CD14-positive monocyte (primary cell): ENCODE data around the gene BMI1. TPM values are rescaled to one million over a fixed set of nuclear protein-coding genes. Genes with fewer than 3 reads are reported as not detected.

Source experiments
- DNase-seq, 3 donors: peaks; one replicate each; pipeline ENCODE4 v3.0.0-alpha.2; 2011 to 2022
- H2AFZ ChIP-seq: 2 replicates; pipeline ENCODE4 v1.6.0; 2012; ENCODE audit warnings: mild to moderate bottlenecking, low read depth, low read length, inconsistent platforms; ENCODE audit not compliant: insufficient read depth, poor library complexity, severe bottlenecking
- H3K27ac ChIP-seq, 2 donors: 1 replicate in 1 of 2; 2 replicates in 1 of 2; pipeline ENCODE4 v1.5.1; 2012 to 2013; ENCODE audit warnings: low read length in 2 of 2, control low read depth in 1 of 2, inconsistent platforms in 1 of 2, low read depth in 1 of 2, mild to moderate bottlenecking in 1 of 2
- H3K27me3 ChIP-seq, 2 donors: one replicate each; pipeline versions ENCODE4 v1.6.0 to v1.6.1; 2011 to 2013; ENCODE audit warnings: low read length in 2 of 2; ENCODE audit not compliant: control insufficient read depth in 2 of 2, insufficient read depth in 2 of 2
- H3K36me3 ChIP-seq, 2 donors: replicated peaks in 1 of 2; 1 replicate in 1 of 2; 2 replicates in 1 of 2; pipeline versions ENCODE4 v1.5.1 to v1.6.1; 2012 to 2013; ENCODE audit warnings: low read length in 2 of 2, control low read depth in 1 of 2, inconsistent platforms in 1 of 2, mild to moderate bottlenecking in 1 of 2; ENCODE audit not compliant: insufficient read depth in 2 of 2, control insufficient read depth in 1 of 2
- H3K4me1 ChIP-seq, 2 donors: 1 replicate in 1 of 2; 2 replicates in 1 of 2; pipeline versions ENCODE4 v1.5.1 to v1.6.1; 2012 to 2013; ENCODE audit warnings: low read length in 2 of 2, control low read depth in 1 of 2, inconsistent platforms in 1 of 2, mild to moderate bottlenecking in 1 of 2, moderate library complexity in 1 of 2; ENCODE audit not compliant: insufficient read depth in 2 of 2, control insufficient read depth in 1 of 2
- H3K4me2 ChIP-seq: replicated peaks from 2 replicates; pipeline ENCODE3; 2012; ENCODE audit warnings: low read length, moderate library complexity, mild to moderate bottlenecking; ENCODE audit not compliant: poor library complexity, severe bottlenecking; ENCODE audit errors: extremely low read depth
- H3K4me3 ChIP-seq, 3 experiments: fragments of 200-600 bp in 1 of 3; sonication (generic) in 1 of 3; replicated peaks in 1 of 3; 1 replicate in 2 of 3; 2 replicates in 1 of 3; pipeline ENCODE4 v1.5.1; 2011 to 2013; ENCODE audit warnings: low read length in 3 of 3, mild to moderate bottlenecking in 3 of 3, control low read depth in 2 of 3, low read depth in 2 of 3, inconsistent platforms in 1 of 3, moderate library complexity in 1 of 3
- H3K79me2 ChIP-seq: 2 replicates; pipeline ENCODE4 v1.6.0; 2012; ENCODE audit warnings: mild to moderate bottlenecking, control low read depth, inconsistent platforms, low read length, moderate library complexity; ENCODE audit not compliant: insufficient read depth
- H3K9ac ChIP-seq: 2 replicates; pipeline ENCODE4 v1.6.0; 2017; ENCODE audit warnings: low read length, mild to moderate bottlenecking; ENCODE audit not compliant: insufficient read depth, poor library complexity, severe bottlenecking
- H3K9me3 ChIP-seq, 2 donors: replicated peaks in 1 of 2; 1 replicate in 1 of 2; 2 replicates in 1 of 2; pipeline versions ENCODE4 v1.5.1 to v1.6.1; 2012 to 2013; ENCODE audit warnings: low read length in 2 of 2, control low read depth in 1 of 2; ENCODE audit not compliant: control insufficient read depth in 1 of 2, insufficient read depth in 1 of 2
- H4K20me1 ChIP-seq: 2 replicates; pipeline ENCODE4 v1.6.0; 2012; ENCODE audit warnings: mild to moderate bottlenecking, low read length, control low read depth, moderate library complexity; ENCODE audit not compliant: insufficient read depth
- H3K27ac Mint-ChIP-seq, 7 donors: one replicate each; pipeline ENCODE4 v1.8.0; 2020; ENCODE audit warnings: mild to moderate bottlenecking in 7 of 7, mixed read lengths in 7 of 7, moderate library complexity in 6 of 7, inconsistent platforms in 2 of 7
- H3K27me3 Mint-ChIP-seq, 3 donors: one replicate each; pipeline ENCODE4 v1.8.0; 2021 to 2022; ENCODE audit warnings: low read depth in 3 of 3, mild to moderate bottlenecking in 3 of 3, mixed read lengths in 3 of 3, moderate library complexity in 3 of 3, inconsistent platforms in 1 of 3
- H3K36me3 Mint-ChIP-seq, 2 donors: one replicate each; pipeline ENCODE4 v1.8.0; 2020; ENCODE audit warnings: mixed read lengths in 2 of 2, inconsistent platforms in 1 of 2, mild to moderate bottlenecking in 1 of 2
- H3K4me1 Mint-ChIP-seq: one replicate; pipeline ENCODE4 v1.8.0; 2020; ENCODE audit warnings: mild to moderate bottlenecking, mixed read lengths
- H3K4me3 Mint-ChIP-seq, 2 donors: one replicate each; pipeline ENCODE4 v1.8.0; 2020; ENCODE audit warnings: mild to moderate bottlenecking in 2 of 2, mixed read lengths in 2 of 2, moderate library complexity in 1 of 2
- H3K9me3 Mint-ChIP-seq, 7 donors: one replicate each; pipeline ENCODE4 v1.8.0; 2020 to 2022; ENCODE audit warnings: mixed read lengths in 7 of 7, mild to moderate bottlenecking in 6 of 7, moderate library complexity in 6 of 7, inconsistent platforms in 2 of 7
- WGBS: methylation state at CpG from one replicate; pipeline ENCODE4 v1.1.5; 2013; ENCODE audit warnings: missing lambda C conversion rate; ENCODE audit not compliant: insufficient coverage; 5-methylcytosine and 5-hydroxymethylcytosine counted together
- intact Hi-C, 2 donors: fragments of 100-400 bp; cut with micrococcal nuclease; formaldehyde crosslinking; loops; one replicate each; pipeline versions ENCODE4 v1.15.0 to v1.15.1; 2023
- polyA plus RNA-seq, 3 donors: library from polyadenylated mRNA; depleted of rRNA in 1 of 3; unstranded in 2 of 3; stranded (reverse) in 1 of 3; fragments of 300-500 nt in 2 of 3; fragments of >200 nt in 1 of 3; fragmentation: Illumina TruSeq in 2 of 3; gene quantifications; 1 replicate in 2 of 3; 2 replicates in 1 of 3; pipeline ENCODE4 v1.2.3, GENCODE V29; 2012 to 2021
- TF ChIP-seq, protein P1 (sequence below): fragments of 200-600 bp; IDR thresholded peaks from one replicate; pipeline ENCODE4 v1.8.0; 2022; ENCODE audit warnings: antibody characterized with exemption, mild to moderate bottlenecking

BMI1 gene
- polyA plus RNA-seq, 3 donors = 7.5 to 11.9 (median 11.0) TPM

DNA sequence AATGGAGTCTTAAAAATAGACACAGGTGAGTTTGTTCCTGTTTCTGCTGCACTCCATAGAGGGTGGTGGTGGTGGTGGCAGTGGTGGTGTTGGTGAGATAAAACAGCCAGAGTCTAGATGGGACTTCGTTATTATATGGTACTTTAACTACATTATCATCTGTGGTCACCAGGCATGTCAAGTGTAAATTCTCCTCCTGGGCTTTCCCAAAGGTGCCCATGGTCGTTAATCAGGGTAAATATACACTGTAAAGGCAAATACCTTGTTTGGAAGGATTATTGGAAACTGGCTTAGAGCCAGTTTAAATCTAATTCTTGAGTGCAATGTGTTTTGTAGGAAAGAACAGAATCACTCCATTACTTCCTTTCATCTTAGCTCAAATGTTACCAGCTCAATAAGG is 26.2 kb upstream of the BMI1 start:
- no peak overlapping the region for H3K4me3 Mint-ChIP-seq
- peaks cover 0 to 1% (median 0%) of the 10 kb centered on the region in 3 donors for H3K27me3 Mint-ChIP-seq
- H3K36me3 ChIP-seq = no peaks in the 10 kb centered on the region
- H3K27ac ChIP-seq = no peak overlapping the region
- H3K4me1 Mint-ChIP-seq = no peaks in the 10 kb centered on the region
- peaks cover 0 to 6% (median 4%) of the 10 kb centered on the region in 7 donors for H3K9me3 Mint-ChIP-seq
- no peak overlapping the region for H3K9ac ChIP-seq
- no peaks in the 10 kb centered on the region for H4K20me1 ChIP-seq
- no peak for DNase-seq
- no peak overlapping the region for H3K4me3 ChIP-seq
- no peaks in the 10 kb centered on the region for H3K36me3 Mint-ChIP-seq
- TF ChIP-seq, protein P1, sequence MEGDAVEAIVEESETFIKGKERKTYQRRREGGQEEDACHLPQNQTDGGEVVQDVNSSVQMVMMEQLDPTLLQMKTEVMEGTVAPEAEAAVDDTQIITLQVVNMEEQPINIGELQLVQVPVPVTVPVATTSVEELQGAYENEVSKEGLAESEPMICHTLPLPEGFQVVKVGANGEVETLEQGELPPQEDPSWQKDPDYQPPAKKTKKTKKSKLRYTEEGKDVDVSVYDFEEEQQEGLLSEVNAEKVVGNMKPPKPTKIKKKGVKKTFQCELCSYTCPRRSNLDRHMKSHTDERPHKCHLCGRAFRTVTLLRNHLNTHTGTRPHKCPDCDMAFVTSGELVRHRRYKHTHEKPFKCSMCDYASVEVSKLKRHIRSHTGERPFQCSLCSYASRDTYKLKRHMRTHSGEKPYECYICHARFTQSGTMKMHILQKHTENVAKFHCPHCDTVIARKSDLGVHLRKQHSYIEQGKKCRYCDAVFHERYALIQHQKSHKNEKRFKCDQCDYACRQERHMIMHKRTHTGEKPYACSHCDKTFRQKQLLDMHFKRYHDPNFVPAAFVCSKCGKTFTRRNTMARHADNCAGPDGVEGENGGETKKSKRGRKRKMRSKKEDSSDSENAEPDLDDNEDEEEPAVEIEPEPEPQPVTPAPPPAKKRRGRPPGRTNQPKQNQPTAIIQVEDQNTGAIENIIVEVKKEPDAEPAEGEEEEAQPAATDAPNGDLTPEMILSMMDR = no peak
- no peaks in the 10 kb centered on the region for H3K9me3 ChIP-seq
- no peak overlapping the region for H2AFZ ChIP-seq
- no peaks in the 10 kb centered on the region for H3K79me2 ChIP-seq
- no peak overlapping the region for H3K4me2 ChIP-seq
- no peaks in the 10 kb centered on the region for H3K27me3 ChIP-seq
- no peak overlapping the region for H3K27ac Mint-ChIP-seq
- H3K4me1 ChIP-seq = no peaks in the 10 kb centered on the region
- intact Hi-C loops = no loop called here
- no CpG with 5 or more reads among the region's 2 CpGs for WGBS

DNA sequence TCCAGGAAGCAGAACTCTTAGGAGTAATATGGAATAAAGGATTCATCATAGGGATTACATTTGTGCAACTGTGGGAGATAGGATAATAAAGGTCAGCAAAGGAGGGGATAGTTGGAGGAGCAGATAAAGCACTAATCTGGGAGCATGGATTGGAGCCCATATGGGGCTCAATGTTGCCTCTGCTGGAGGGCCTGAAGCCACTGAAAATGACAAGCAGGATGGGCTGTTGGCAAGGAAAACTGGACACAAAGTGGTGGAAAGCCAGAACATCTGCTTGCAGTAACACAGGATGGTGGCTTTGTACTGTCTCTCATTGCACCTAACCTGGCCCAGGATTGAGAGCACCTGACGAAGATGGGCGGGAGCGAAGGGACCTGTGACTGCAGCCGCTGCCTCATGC is 19.7 kb upstream of the BMI1 start:
- Histone ChIP-seq H3K9me3 (no peaks in the 10 kb centered on the region), H3K9ac (no peak overlapping the region), H3K4me3 (no peak overlapping the region), H3K27me3 (no peaks in the 10 kb centered on the region), H3K4me2 (no peak overlapping the region), H3K36me3 (no peaks in the 10 kb centered on the region), H3K79me2 (no peaks in the 10 kb centered on the region), H2AFZ (no peak overlapping the region), H3K27ac (no peak overlapping the region), H4K20me1 (no peaks in the 10 kb centered on the region), H3K4me1 (no peaks in the 10 kb centered on the region)
- TF ChIP-seq, protein P1 = no peak
- Mint-ChIP-seq H3K36me3 (no peaks in the 10 kb centered on the region), H3K4me3 (no peak overlapping the region), H3K27me3 (peaks cover 0 to 2% (median 0%) of the 10 kb centered on the region in 3 donors), H3K9me3 (no peaks in the 10 kb centered on the region), H3K4me1 (no peaks in the 10 kb centered on the region), H3K27ac (no peak overlapping the region)
- intact Hi-C loops = no loop called here
- 95% methylated on average over 4 of the region's 4 CpGs for WGBS
- DNase-seq = no peak
